GM06990 (cell line): ENCODE data around the gene AMPD3.

ENCODE experiments used
- DNase-seq: peaks from one replicate; pipeline ENCODE4 v3.0.0-alpha.2; 2011; ENCODE audit not compliant: insufficient read length; ENCODE audit errors: extremely low read depth
- H3K27me3 ChIP-seq: replicated peaks from 2 replicates; pipeline ENCODE4 v1.6.0; 2011; ENCODE audit warnings: low read length; ENCODE audit not compliant: control insufficient read depth, insufficient read depth
- H3K36me3 ChIP-seq: 2 replicates; pipeline ENCODE4 v1.5.1; 2011; ENCODE audit warnings: low read length; ENCODE audit not compliant: control insufficient read depth, insufficient read depth
- H3K4me3 ChIP-seq: replicated peaks from 2 replicates; pipeline ENCODE4 v1.5.1; 2011; ENCODE audit warnings: low read depth, mild to moderate bottlenecking, control low read depth, low read length
- TF ChIP-seq, protein P1 (sequence below): IDR thresholded peaks from 2 replicates; pipeline ENCODE4 v1.5.1; 2011; ENCODE audit warnings: low read length, control low read depth, mild to moderate bottlenecking, inconsistent platforms; ENCODE audit not compliant: insufficient read depth, poor library complexity, severe bottlenecking

Gene AMPD3

DNA sequence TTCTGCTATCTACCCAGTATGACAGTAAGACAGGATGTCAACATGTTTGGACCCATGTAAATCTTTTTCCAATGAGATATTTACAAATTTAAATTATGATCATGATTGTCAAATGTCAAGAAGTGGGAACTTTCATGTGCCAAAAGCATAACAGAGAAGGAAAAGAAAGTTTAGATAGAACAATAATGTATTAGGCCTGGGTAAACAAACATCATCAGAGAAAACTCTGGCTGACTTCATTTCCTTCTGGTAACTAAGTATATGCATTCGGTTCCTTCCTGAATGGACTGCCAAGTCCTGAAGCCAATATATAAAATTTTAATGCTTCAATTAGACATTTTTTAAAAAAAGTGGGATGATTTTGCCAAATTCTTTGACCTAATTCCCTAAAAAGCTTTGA is 69.4 kb downstream of the AMPD3 start:
- no peaks in the 10 kb centered on the region for H3K27me3 ChIP-seq
- no peaks in the 10 kb centered on the region for H3K36me3 ChIP-seq
- no peak overlapping the region for H3K4me3 ChIP-seq
- TF ChIP-seq, protein P1, sequence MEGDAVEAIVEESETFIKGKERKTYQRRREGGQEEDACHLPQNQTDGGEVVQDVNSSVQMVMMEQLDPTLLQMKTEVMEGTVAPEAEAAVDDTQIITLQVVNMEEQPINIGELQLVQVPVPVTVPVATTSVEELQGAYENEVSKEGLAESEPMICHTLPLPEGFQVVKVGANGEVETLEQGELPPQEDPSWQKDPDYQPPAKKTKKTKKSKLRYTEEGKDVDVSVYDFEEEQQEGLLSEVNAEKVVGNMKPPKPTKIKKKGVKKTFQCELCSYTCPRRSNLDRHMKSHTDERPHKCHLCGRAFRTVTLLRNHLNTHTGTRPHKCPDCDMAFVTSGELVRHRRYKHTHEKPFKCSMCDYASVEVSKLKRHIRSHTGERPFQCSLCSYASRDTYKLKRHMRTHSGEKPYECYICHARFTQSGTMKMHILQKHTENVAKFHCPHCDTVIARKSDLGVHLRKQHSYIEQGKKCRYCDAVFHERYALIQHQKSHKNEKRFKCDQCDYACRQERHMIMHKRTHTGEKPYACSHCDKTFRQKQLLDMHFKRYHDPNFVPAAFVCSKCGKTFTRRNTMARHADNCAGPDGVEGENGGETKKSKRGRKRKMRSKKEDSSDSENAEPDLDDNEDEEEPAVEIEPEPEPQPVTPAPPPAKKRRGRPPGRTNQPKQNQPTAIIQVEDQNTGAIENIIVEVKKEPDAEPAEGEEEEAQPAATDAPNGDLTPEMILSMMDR: no peak
- no peak for DNase-seq

DNA sequence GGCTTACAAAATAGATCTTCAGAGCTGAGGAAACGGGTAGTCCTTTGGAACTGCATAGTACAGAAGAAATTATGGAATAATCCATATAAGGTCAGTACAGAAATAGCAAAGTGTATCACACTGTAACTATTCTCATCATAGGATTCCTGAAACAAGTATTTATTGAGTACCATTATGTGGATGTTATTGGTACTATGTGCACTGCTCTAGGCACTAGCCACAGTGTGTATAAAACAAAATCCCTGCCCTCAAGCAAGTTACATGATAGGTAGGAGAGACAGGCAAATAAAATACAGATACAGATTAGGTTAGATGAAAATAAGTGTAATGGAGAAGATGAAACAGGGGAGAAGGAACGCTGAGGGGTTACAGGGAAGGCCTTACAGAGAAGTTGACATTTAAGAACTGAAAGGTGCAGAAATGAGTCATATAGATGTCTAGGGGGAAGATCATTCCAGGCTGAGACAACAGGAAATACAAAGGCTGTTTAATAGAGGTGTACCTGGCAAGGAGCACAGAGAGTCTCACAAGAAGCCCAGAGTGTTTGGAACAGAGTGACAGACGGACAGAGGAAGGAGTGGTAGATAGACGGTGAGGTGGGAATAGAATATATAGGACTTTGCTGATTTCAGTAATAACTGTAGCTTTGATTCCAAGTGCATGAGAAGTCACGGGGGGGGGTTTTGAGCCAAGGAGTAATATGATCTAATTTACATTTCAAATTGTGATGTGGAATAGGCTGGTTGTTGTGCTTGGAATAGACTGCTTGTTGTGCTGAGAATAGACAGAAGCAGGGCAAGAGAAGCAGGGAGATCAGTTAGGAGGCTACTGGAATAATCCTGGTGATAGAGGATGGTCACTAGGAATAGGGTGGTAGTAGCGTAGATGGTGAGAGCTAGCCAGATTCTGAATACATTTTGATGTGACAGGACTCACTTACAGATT is 72.2 kb downstream of the AMPD3 start:
- Histone ChIP-seq H3K4me3 (no peak overlapping the region), H3K36me3 (no peaks in the 10 kb centered on the region), H3K27me3 (no peaks in the 10 kb centered on the region)
- no peak for DNase-seq
- TF ChIP-seq, protein P1: no peak

DNA sequence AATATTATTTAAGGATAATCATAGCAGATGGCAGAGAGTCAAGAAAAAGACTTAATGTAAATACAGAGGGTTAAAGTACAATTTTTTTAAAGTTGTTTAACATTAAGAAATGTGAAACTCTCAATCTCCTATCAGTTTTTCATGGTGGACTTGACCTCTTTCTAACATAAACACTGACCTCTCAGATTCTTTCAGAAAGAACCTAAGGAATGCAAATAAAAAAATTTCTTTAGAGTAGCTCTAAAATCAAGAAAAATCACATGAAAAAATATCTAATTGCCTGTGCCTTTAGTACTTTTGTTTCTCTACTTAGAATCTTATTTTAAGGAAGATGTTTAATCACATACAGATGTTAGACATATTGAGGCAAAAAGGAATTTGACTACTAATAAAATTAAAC is 73.1 kb downstream of the AMPD3 start:
- no peaks in the 10 kb centered on the region for H3K36me3 ChIP-seq
- no peak for DNase-seq
- H3K4me3 ChIP-seq: no peak overlapping the region
- H3K27me3 ChIP-seq: no peaks in the 10 kb centered on the region
- TF ChIP-seq, protein P1: no peak

DNA sequence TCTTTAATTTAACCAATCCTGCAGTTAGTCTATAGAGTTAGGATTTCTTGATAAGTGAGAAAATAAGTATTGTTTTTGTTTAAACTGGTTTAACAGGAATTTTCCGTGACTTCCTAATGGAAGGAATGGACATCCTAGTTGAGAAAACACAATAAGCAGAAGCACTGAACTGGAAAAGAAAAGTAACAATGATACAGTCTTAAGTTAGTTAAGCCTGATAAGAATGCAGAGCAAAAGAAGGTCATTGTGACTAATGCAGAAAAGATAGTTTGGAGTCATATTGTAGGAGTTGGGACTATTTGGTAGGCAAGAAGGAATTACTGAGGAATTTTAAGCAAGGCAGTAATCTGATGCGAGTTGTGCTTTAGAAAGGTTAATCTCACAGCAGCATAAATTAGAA is 74.2 kb downstream of the AMPD3 start:
- Histone ChIP-seq H3K36me3 (no peaks in the 10 kb centered on the region), H3K27me3 (no peaks in the 10 kb centered on the region), H3K4me3 (no peak overlapping the region)
- DNase-seq: no peak
- TF ChIP-seq, protein P1: no peak

DNA sequence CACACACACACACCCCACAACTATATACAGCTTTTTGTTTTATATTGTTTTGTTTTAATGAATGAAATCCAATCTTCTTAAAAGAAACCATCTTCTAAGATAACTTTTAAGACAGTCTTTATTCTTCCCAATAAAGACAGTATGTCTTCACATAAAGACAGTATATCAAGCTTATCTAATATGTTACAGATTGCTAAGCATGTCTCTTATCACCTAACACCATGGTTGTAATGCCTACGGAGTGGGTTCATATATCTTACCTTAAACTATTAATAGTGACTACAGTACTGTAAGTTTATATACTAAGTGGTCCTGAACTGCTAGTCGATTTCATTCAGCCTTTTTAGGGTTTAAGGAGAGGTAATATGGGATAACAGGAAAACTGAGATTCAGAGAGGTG is 77.5 kb downstream of the AMPD3 start:
- TF ChIP-seq, protein P1: no peak
- DNase-seq: no peak
- Histone ChIP-seq H3K36me3 (no peaks in the 10 kb centered on the region), H3K4me3 (no peak overlapping the region), H3K27me3 (no peaks in the 10 kb centered on the region)

DNA sequence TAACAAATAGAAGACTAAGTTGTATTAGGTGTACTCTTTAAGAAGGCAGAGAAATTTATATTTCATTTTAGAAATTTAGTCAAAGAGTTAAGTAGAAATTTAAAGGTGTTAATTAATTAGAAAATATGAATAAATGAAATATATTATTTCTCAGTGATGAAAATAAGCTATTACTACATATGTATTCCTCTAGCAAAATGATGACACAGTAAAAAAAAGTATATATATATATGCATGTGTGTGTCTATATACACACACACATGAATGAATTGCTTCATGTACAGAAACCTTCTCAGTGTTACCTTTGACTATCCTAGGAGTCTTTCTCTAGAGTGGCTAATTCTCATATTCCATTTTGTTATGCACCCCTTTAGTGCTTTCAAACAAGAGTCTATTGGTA is 78.3 kb downstream of the AMPD3 start:
- no peak for DNase-seq
- Histone ChIP-seq H3K27me3 (no peaks in the 10 kb centered on the region), H3K4me3 (no peak overlapping the region), H3K36me3 (no peaks in the 10 kb centered on the region)
- TF ChIP-seq, protein P1: no peak
